Activated CD8-positive, alpha-beta memory T cell treated with anti-CD3 and anti-CD28 coated beads for 36 hours (primary cell): ENCODE measurements around the gene SELENOO. TPM values are rescaled to one million over a fixed set of nuclear protein-coding genes. Genes with fewer than 3 reads are reported as not detected.
"Not testable (repeated sequence)": the region's sequence is repeated elsewhere in the genome, so short reads cannot be mapped to it uniquely, and the experiment has no call there.

Source experiments
- CTCF ChIA-PET: fragments of 350-600 bp; sonication (Branson Sonifier 250); formaldehyde crosslinking; loops from one replicate; lab custom pipeline; 2021; ENCODE audit warnings: antibody characterized with exemption; lab: Charles Lee
- POLR2A ChIA-PET: fragments of 350-600 bp; sonication (Branson Sonifier 250); formaldehyde crosslinking; loops from one replicate; lab custom pipeline; 2021; ENCODE audit warnings: antibody characterized with exemption; lab: Charles Lee
- total RNA-seq, 2 experiments: library from RNA; stranded (reverse); gene quantifications; one replicate each; pipeline ENCODE4 v1.2.3, GENCODE V29; 2021

SELENOO gene
- total RNA-seq, 2 experiments from 2014 or later = 24.0 to 26.3 TPM

GRCh38 chr22:50193621-50194020 is 7.2 kb upstream of the SELENOO start:
- POLR2A ChIA-PET = no interaction called here
- CTCF ChIA-PET = interaction anchor here (0.5 kb wide), 1 partner anchor 172 kb away, joined by 3 read pairs; no protein-coding TSS in a partner anchor

DNA sequence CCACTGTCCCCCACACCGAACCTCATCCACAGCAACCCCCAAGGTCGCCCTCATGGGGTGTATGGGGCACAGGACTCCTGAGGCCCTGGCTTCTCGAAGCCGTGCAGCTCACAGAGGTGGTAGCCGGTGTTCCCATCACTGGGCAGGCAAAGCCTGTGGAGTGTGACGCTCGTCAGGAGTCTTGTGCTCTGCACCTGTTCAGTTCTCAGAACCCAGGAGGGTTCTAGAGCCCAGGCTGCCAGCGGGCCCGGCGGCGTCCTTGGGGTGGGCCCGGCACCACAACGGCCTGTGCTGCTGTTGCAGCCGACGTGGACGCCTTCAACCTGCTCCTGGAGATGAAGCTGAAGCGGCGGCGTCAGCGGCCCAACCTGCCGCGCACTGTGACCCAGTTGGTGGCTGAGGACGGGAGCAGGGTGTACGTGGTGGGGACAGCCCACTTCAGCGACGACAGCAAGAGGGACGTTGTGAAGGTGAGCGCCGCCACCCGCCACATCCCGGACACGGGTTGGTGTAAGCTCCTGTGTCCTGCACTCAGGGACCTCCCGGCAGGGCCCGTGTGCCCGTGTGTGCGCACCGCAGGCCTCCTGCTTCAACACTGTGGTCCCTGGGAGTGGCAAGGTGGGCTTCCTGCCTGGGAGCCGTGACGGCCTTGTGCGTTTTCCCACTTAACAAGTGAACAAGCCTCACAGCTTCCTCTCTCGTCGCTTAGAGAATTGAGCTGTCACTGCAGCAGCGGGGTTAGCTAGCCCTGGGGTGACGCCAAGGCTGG is 6.6 kb upstream of the SELENOO start:
- POLR2A ChIA-PET = no interaction called here
- CTCF ChIA-PET = no interaction called here

DNA sequence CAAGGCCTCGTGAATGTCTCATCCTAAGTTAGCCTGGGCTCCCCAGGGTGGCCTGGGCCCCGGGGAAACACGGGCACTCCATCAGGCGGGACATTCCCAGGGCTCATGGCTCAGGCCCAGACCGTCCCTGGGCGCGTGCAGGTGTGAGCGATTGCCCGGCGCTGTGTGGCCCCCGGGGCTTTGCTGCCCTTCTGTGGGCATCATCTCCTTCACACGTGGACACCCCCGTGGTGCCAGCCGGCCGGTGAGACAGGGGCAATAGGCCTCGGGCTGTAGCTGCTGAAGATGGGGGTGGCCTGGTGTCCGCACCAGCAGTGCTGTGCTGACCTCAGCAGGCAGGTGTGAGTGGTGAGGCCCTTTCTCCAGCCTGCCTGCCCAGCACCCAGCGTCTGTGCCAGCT is 4.6 kb upstream of the SELENOO start:
- ChIA-PET CTCF (no interaction called here), POLR2A (interaction anchor here (0.7 kb wide), 1 partner anchor 21 kb away, joined by 3 read pairs; no protein-coding TSS in a partner anchor)

DNA sequence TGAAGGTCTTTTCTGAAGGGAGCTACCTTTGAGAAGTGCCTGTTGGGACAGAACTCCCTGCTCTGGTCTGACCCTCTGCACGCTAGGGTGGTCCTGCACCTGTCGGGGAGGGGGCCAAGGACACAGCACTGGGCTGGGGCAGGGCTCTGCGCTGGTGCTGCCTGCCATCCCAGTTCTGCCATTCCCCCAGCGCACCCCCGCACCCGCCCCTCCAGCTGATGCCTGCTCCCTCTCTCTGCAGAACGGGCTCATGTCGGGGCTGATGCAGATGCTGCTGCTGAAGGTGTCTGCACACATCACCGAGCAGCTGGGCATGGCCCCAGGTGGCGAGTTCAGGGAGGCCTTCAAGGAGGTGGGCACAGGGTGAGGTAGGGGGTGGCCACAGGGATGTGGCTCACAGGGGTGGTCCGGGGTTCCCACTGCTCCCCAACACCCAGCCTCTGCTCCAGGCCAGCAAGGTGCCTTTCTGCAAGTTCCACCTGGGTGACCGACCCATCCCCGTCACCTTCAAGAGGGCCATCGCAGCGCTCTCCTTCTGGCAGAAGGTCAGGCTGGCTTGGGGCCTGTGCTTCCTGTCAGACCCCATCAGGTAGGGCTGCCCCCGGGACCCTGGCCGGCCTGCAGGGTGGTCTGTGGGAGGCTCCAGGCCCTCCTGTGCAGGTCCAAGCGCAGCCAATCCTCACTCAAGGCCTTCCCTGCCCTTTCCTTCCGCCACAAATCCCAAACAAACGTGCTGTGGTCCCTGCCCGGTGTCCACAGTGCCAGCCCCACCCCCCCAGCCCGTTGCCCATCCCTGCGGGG is 3.6 kb upstream of the SELENOO start:
- POLR2A ChIA-PET = interaction anchor here (0.7 kb wide), 1 partner anchor 22 kb away, joined by 3 read pairs; no protein-coding TSS in a partner anchor

GRCh38 chr22:50197856-50198623 is 2.8 kb upstream of the SELENOO start:
- POLR2A ChIA-PET = interaction anchor here (0.5 to 1.2 kb wide), 2 partner anchors 11 to 281 kb away, joined by 4 to 5 read pairs; no protein-coding TSS in a partner anchor
- CTCF ChIA-PET = no interaction called here

More for the DNA sequence above, 3.6 kb upstream of the SELENOO start:
- CTCF ChIA-PET = no interaction called here

- POLR2A ChIA-PET = interaction anchor here (0.5 to 1.2 kb wide), 2 partner anchors 12 to 281 kb away, joined by 4 to 5 read pairs; no protein-coding TSS in a partner anchor
- CTCF ChIA-PET = no interaction called here
Measured at GRCh38 chr22:50198624-50199017, 2.2 kb upstream of the SELENOO start.

- ChIA-PET POLR2A (interaction anchor here (1.0 to 1.2 kb wide), 2 partner anchors 12 to 13 kb away, joined by 3 to 5 read pairs; no protein-coding TSS in a partner anchor), CTCF (no interaction called here)
Measured at GRCh38 chr22:50199251-50199721, 1.5 kb upstream of the SELENOO start.

DNA sequence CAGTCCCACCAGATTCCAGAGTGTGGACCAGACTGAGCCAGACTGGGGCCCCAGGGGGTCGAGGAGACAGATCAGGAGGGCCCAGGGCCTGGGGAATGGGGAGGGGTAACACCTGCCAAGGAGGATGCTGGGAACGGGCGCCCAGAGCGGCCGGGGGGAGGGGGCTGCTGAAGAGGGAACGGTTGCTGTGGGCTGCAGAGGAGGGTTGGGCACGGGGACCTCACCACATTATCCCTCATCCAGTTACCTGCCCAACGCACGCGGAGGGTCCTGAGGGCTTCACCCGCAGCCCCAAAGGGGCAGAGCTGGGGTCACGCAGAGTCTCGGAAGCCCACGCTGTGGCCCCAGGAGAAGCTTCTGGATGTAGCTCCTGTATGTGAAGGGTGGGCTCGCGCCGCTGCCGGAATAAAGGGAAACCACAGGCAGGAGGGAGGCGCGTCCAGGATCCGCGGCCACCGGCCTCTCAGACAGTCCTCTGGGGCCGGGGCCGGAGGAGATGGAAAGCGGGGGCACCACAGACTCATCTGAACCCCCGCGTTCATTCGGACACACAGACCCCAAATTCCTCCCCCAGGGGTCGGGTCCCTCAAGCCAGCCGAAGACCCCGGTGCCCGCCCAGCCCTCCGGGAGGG is 866 bp upstream of the SELENOO start:
- POLR2A ChIA-PET = interaction anchor here (1.0 kb wide), 1 partner anchor 13 kb away, joined by 3 read pairs; no protein-coding TSS in a partner anchor
- CTCF ChIA-PET = no interaction called here

DNA sequence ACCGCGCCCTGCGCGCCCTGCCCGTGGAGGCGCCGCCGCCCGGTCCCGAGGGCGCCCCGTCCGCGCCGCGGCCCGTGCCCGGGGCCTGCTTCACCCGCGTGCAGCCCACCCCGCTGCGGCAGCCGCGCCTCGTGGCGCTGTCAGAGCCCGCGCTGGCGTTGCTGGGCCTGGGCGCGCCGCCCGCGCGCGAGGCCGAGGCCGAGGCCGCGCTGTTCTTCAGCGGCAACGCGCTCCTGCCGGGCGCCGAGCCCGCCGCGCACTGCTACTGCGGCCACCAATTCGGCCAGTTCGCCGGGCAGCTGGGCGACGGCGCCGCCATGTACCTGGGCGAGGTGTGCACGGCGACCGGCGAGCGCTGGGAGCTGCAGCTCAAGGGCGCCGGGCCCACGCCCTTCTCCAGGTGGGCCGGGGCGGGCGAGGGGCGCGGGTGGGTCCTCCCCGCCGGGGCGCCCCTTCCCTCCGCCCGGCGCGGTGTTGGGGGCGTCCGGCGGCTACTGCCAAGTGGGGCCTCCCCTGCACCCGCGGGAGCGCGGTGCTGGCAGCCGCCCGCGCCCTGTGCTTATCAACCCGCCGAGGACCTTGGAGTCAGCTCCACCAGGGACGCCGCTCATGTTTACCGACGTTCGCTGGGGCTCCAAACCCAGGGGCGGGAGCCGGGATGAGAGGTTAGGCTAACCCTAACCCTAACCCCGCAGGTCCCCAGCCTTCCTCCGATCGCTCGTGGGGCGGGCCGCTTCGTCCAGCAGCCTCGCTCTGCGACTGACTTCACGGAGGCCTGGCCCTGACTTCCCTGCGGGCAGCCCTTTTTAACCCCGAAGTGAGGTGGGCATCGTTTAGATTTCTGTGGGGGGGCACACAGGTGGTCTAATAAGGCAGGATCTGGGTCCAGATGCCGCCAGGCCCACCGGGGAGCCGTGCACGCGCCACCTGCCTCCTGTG is 649 bp downstream of the SELENOO start:
- ChIA-PET POLR2A (interaction anchor here (1.2 kb wide), 1 partner anchor 11 kb away, joined by 7 read pairs; no protein-coding TSS in a partner anchor), CTCF (interaction anchor here (1.2 kb wide), 1 partner anchor 11 kb away, joined by 3 read pairs; no protein-coding TSS in a partner anchor)

DNA sequence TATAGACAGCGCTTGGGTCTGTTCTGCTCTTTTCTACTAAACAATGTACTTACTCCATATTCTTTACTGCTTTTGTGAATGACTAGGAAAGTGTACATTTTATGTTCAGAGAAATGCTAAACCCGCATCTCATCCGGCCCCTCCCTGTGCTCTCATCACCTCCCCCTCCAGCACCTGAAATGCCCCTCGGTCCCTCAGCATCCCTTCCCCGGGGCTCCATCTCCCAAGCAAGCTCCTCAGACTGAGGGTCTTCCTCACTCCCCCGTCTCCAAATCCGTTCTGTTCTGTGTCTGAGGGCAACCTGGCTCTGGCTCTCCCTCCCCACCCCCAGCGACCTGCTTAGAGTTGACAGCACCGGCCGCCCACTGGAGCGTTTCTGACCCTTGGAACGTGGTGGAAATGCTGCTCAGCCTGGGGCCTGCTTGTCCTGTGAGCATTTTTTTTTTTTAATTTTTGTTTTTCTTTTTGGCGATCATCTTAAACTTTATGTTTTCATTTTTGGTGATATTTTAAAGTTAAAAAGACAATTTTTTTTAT is 1.4 kb downstream of the SELENOO start:
- POLR2A ChIA-PET = interaction anchor here (1.2 kb wide), 1 partner anchor 11 kb away, joined by 7 read pairs; no protein-coding TSS in a partner anchor
- CTCF ChIA-PET = interaction anchor here (1.2 kb wide), 1 partner anchor 10 kb away, joined by 3 read pairs; no protein-coding TSS in a partner anchor

GRCh38 chr22:50203288-50203687 is 2.5 kb downstream of the SELENOO start:
- ChIA-PET POLR2A (no interaction called here), CTCF (no interaction called here)

DNA sequence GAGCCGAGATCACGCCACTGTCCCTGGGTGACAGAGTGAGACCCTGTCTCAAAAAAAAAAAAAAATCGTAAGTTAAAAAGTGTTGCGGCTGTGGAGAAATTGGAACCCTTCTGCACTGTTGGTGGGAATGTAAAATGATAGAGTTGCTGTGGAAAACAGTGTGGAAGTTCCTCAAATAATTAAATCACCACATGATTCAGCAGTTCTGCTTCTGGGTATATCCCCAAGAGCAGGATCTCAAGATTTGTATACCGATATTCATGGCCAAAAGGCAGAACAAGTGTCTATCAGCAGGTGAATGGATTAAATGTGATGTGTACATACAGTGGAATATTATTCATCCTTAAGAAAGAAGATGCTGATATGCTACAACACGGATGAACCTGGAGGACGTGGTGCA is 3.8 kb downstream of the SELENOO start:
- ChIA-PET POLR2A (no interaction called here), CTCF (interaction anchor here (1.5 to 5.4 kb wide), 2 partner anchors 55 to 71 kb away, joined by 3 to 35 read pairs; no protein-coding TSS in a partner anchor)

DNA sequence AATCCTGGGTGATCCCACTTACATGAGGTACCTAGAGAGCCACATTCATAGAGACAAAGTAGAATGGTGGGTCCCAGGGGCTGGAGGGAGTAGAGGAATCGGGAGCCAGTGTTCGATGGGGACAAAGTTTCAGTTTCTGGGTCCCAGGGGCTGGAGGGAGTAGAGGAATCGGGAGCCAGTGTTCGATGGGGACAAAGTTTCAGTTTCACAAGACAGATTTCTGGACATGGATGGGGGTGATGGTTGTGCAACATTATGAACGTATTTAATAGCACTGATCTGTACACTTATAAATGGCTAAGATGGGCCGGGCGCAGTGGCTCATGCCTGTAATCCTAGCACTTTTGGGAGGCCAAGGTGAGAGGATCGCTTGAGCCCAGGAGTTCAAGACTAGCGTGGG is 4.2 kb downstream of the SELENOO start:
- POLR2A ChIA-PET = not testable (repeated sequence)
- CTCF ChIA-PET = interaction anchor here (1.5 to 5.4 kb wide), 2 partner anchors 56 to 71 kb away, joined by 3 to 35 read pairs; no protein-coding TSS in a partner anchor

DNA sequence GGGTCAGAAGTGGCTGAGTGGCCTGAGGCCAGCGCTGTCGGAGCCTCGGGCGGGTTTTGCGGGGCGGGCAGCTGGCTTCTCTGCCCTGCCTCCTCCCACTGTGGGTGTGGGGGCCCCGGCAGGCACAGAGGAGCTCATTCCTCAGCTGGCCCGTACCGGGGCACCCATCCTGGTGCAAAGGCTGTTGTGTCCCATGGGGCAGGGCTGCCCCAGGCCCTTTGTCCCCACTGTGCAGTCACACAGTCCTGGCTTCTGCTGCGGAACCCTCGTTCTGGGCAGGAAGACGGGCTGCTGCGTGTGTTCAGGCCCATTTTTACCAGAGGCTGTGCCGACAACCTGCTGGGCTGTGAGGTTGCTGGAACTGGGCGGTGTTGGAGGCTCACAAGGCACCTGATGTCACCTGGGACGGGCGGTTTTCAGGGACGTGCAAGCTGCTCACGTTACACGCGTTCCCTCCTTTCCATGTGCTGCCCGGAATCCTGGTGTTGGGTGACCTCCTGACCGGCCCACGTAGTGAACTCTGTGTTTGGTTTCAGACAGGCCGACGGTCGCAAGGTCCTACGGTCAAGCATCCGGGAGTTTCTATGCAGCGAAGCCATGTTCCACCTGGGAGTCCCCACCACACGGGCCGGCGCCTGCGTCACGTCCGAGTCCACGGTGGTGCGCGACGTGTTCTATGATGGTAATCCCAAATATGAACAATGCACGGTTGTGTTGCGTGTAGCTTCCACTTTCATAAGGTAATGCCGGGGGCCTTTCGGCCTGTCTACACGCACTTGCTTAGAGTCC is 5.2 kb downstream of the SELENOO start:
- ChIA-PET POLR2A (no interaction called here), CTCF (interaction anchor here (1.0 to 5.4 kb wide), 7 partner anchors 13 to 70 kb away, joined by 3 to 35 read pairs (median 5); no protein-coding TSS in a partner anchor)

DNA sequence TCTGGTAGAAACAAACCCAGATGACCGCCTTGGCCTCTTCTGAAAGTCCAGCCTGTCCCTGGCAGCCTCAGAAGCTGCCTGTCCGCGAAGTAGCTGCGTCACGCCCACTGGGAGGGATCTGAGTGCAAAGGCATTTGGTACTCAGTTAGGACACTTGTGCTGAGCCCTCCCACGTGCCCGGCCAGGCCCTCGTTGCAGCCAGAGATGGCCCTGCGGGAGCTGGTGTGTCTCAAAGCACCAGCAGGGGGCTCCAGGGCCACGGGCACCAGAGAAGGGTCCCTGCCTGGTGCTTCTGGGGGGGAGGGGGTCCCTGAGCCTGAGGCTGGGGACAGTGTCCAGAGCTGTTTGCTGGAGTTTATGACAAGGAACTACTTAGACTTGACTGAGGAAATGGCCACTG is 5.8 kb downstream of the SELENOO start:
- POLR2A ChIA-PET = no interaction called here
- CTCF ChIA-PET = interaction anchor here (0.7 to 5.4 kb wide), 7 partner anchors 13 to 57 kb away, joined by 3 to 35 read pairs (median 5); no protein-coding TSS in a partner anchor
